Measurements from ENCODE around the gene CCBE1.

DNA sequence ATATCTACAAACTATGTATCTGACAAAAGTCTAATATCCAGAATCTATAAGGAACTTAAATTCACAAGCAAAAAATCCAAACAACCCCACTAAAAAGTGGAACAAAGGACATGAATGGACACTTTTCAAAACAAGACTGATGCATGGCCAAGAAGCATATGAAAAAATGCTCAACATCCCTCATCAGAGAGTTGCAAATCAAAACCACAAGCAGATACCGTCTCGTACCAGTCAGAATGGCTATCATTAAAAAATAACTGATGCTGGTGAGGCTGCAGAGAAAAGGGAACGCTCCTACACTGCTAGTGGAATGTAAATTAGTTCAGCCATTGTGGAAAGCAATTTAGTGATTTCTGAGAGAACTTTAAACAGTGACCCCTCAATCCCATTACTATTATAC is 56.5 kb downstream of the CCBE1 start:
- TF ChIP-seq TAF1 (IDR thresholded peaks at IDR 0.05; ENCODE audit: borderline replicate concordance, insufficient read depth, low read length): no peak
- no peak for TF ChIP-seq REST (IDR thresholded peaks at IDR 0.05; ENCODE audit: insufficient read depth in 1 of 2, low read depth in 2 of 2, low read length in 2 of 2)

All from PFSK-1 (cell line).